ENCODE measurements around the gene GRM1. TPM values are rescaled to one million over a fixed set of nuclear protein-coding genes. Genes with fewer than 3 reads are reported as not detected.

The GRM1 gene
- total RNA-seq, 4 donors from 2014 or later: under 0.01 TPM; not detected in 2

DNA sequence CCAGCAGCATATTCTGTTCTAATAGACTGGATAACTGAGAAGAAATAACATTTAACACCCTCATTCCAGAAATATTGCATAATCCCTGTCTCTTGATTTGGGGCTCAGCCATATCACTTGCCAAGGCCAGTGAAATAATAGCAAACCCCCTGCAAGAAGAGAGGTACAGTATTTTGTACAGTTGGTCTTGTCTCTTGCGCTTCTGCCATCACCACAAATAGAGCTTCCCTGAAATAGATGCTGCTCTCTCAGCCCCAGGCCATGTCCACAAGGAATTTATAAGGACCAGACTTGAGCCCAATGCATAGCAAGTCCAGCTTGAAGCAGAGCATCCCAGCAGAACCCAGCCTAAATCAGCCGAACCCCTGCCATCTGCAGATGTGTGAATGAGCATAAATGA, 254.0 kb downstream of the GRM1 start:
- TF ChIP-seq, protein P1, sequence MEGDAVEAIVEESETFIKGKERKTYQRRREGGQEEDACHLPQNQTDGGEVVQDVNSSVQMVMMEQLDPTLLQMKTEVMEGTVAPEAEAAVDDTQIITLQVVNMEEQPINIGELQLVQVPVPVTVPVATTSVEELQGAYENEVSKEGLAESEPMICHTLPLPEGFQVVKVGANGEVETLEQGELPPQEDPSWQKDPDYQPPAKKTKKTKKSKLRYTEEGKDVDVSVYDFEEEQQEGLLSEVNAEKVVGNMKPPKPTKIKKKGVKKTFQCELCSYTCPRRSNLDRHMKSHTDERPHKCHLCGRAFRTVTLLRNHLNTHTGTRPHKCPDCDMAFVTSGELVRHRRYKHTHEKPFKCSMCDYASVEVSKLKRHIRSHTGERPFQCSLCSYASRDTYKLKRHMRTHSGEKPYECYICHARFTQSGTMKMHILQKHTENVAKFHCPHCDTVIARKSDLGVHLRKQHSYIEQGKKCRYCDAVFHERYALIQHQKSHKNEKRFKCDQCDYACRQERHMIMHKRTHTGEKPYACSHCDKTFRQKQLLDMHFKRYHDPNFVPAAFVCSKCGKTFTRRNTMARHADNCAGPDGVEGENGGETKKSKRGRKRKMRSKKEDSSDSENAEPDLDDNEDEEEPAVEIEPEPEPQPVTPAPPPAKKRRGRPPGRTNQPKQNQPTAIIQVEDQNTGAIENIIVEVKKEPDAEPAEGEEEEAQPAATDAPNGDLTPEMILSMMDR (IDR thresholded peaks at IDR 0.05; ENCODE audit: low read depth): no peak

DNA sequence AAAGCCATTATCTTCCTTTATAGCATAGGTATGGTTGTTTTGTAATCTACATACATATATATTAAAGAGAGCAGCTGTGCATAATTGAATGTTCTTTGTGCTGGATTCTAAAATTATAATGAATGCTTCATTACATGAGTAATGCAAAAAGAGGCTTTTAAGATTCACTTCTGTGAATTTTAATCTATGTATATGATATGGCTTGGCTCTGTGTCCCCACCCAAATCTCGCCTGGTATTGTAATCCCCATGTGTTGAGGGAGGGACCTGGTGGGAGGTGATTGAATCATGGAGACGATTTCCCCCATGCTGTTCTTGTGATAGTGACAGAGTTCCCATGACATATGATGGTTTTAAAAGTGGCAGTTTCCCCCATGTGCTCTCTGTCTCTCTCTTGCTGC, 255.4 kb downstream of the GRM1 start:
- TF ChIP-seq, protein P1 (IDR thresholded peaks at IDR 0.05; ENCODE audit: low read depth): no peak

DNA sequence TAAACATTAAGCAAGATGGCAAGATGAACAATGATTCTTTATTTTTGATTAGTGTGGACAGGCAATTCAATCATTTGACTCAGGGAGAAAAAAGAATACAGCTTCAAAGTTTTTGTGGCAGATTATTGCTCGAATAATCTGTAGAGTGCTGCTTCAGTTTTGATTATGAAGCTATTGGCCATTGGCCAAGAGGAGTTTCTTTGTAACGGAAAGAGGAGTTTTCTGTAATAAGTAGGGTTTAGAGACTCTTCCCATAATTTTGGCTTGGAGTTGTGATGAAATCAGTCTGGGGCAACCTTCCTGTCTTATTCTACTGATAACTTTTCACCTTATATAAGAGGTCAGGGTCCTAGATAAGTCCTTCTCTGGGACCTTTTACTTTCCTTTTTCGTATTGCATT, 258.1 kb downstream of the GRM1 start:
- TF ChIP-seq, protein P1 (IDR thresholded peaks at IDR 0.05; ENCODE audit: low read depth): no peak

DNA sequence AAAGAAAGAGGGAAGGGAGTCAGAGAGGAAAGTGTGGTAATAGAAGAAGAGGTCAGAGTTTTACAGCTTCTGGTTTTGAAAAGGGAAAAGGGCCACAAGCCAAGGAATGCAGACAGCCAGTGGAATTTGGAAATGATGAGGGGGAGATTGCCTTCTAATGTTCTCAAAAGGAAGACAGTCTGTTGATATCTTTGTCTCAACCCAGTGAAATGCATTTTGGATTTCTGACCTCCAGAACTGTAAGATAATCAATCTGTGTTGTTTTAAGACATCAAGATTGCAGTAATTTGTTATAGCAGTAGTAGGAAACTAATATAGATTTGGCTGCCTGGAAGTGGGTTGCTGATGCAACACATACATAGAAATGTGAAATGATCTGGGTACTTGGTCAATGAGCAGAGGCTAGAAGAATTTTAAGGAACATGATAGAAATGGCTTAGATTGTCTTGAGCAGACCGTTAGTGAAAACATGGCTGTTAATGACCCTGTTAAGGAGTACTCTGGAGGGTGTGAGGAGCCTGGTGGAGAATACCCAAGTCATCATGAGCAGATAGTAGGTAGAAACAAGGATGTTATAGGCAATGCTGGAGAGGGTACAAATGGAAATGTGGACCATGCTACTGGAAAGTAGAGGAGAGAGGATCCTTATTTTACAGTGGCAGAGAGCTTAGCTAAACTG, 259.0 kb downstream of the GRM1 start:
- TF ChIP-seq, protein P1 (IDR thresholded peaks at IDR 0.05; ENCODE audit: low read depth): no peak

DNA sequence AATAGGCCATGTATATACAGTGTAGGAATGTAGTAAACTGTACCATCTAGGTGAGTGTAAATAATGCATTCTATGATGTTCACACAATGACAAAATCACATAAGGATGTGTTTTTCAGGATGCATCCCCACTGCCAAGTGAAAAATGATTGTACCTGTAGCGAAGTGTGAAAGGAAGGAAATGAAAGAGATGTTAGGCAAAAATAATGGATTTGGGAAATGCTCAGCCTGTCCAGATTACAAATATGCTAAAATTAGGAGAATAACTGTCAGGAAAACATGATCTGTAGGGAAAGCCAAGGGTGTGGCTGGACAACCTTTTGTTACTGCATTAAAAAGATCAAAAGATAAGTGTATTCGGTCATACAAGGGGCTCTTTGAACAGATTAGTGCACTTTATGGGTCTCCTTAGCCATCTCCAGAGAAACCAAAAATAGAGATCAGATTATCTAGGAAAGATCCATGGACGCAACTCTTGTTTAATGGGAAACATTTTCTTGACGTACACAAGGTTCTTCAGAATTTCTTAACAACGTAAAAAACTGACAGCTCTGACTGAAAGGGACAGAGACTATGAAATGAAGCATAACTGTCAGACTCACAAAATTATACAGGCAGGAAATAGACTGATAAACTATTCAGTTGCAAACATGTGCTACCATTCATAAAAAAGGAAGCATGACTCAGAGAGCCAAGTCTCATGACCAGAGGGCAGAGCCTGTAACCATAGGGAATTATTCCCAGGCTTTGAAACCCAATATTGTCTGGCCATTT, 261.1 kb downstream of the GRM1 start:
- TF ChIP-seq, protein P1 (IDR thresholded peaks at IDR 0.05; ENCODE audit: low read depth): no peak

DNA sequence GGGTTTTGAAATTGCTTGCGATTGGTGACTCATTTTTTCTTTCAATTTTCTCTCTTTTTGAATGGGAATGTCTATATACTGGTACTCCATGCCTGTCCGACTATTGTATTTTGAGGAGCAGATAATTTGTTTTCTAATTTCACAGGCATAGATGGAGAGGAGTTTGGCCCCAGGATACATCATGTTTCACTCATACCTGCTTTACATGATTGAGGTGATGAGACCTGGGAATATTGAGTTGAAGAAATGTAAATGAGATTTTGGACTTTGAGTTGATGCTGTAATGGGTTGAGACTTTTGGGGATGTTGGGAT, 261.7 kb downstream of the GRM1 start:
- TF ChIP-seq, protein P1 (IDR thresholded peaks at IDR 0.05; ENCODE audit: low read depth): no peak

DNA sequence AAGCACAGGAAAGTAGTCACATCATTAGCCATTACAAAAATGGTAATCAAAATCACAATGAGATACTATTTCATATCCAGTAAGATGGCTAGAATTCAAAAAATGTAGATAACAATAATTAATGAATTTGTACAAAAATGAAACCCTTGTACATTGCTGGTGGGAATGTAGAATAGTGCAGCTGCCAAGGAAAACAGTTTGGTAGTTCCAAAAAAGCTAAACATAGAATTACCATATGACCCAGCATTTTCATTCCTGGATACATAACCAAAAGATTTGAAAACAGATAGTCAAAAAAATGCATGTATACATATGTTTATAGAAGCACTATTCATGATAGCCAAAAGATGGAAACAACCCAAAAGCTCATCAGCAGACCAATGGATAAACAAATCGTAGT, 263.6 kb downstream of the GRM1 start:
- TF ChIP-seq, protein P1 (IDR thresholded peaks at IDR 0.05; ENCODE audit: low read depth): no peak
